B cell (primary cell): ENCODE results near the gene SUGCT. TPM values are rescaled to one million over a fixed set of nuclear protein-coding genes. Genes with fewer than 3 reads are reported as not detected.

Source experiments
- ATAC-seq: fragments of 200-7000 bp; cut with Tn5 transposase; one replicate; pipeline ENCODE4 v1.10.0; 2021; ENCODE audit warnings: low read depth, mild to moderate bottlenecking, moderate number of reproducible peaks, moderate library complexity
- CTCF ChIA-PET: fragments of 350-600 bp; sonication (Branson Sonifier 250); formaldehyde crosslinking; loops from one replicate; lab custom pipeline; 2021; ENCODE audit warnings: antibody characterized with exemption, inconsistent platforms; lab: Charles Lee
- POLR2A ChIA-PET: fragments of 350-600 bp; sonication (Branson Sonifier 250); formaldehyde crosslinking; loops from one replicate; lab custom pipeline; 2021; ENCODE audit warnings: antibody characterized with exemption; lab: Charles Lee
- DNase-seq: peaks from one replicate; pipeline ENCODE4 v3.0.0; 2013
- H2AFZ ChIP-seq: 2 replicates; pipeline ENCODE4 v1.6.1; 2012; ENCODE audit warnings: mild to moderate bottlenecking, low read depth, low read length; ENCODE audit not compliant: insufficient read depth, poor library complexity, severe bottlenecking
- H3K27ac ChIP-seq, 2 donors: 1 replicate in 1 of 2; 2 replicates in 1 of 2; pipeline ENCODE4 v1.5.1; 2012 to 2013; ENCODE audit warnings: low read length in 2 of 2, mild to moderate bottlenecking in 2 of 2, moderate library complexity in 1 of 2
- H3K27me3 ChIP-seq, 4 experiments: fragments of 200-600 bp in 1 of 4; sonication (generic) in 1 of 4; replicated peaks in 1 of 4; 1 replicate in 2 of 4; 2 replicates in 2 of 4; pipeline versions ENCODE4 v1.6.1 to v1.7.0; 2013 to 2016; ENCODE audit warnings: low read length in 3 of 4, mild to moderate bottlenecking in 2 of 4, mixed read lengths in 1 of 4, moderate library complexity in 1 of 4; ENCODE audit not compliant: insufficient read depth in 4 of 4, control insufficient read depth in 3 of 4; ENCODE audit errors: control extremely low read depth in 1 of 4
- H3K36me3 ChIP-seq, 2 experiments: replicated peaks in 1 of 2; 1 replicate in 1 of 2; 2 replicates in 1 of 2; pipeline versions ENCODE4 v1.6.1 to v1.7.1; 2013; ENCODE audit warnings: low read length in 1 of 2; ENCODE audit not compliant: insufficient read depth in 2 of 2, control insufficient read depth in 1 of 2; ENCODE audit errors: control extremely low read depth in 1 of 2, extremely low read depth in 1 of 2
- H3K4me1 ChIP-seq, 2 donors: fragments of 200-600 bp in 1 of 2; sonication (generic) in 1 of 2; 1 replicate in 1 of 2; 2 replicates in 1 of 2; pipeline versions ENCODE4 v1.5.1 to v1.6.1; 2013 to 2017; ENCODE audit warnings: low read length in 2 of 2; ENCODE audit not compliant: control insufficient read depth in 2 of 2, insufficient read depth in 2 of 2
- H3K4me2 ChIP-seq: replicated peaks from 2 replicates; pipeline ENCODE3; 2012; ENCODE audit warnings: mild to moderate bottlenecking, low read depth, low read length; ENCODE audit not compliant: poor library complexity, severe bottlenecking
- H3K4me3 ChIP-seq, 5 experiments: fragments of 200-600 bp in 1 of 5; sonication (generic) in 1 of 5; 1 replicate in 3 of 5; 2 replicates in 2 of 5; pipeline versions ENCODE4 v1.5.1 to v1.7.0; 2011 to 2016; ENCODE audit warnings: low read length in 4 of 5, mild to moderate bottlenecking in 4 of 5, low read depth in 2 of 5, control low read depth in 1 of 5, moderate library complexity in 1 of 5; ENCODE audit not compliant: insufficient read depth in 1 of 5; ENCODE audit errors: control extremely low read depth in 1 of 5, extremely low read depth in 1 of 5
- H3K79me2 ChIP-seq: fragments of 200-600 bp; sonication (generic); one replicate; pipeline ENCODE4 v1.6.0; 2016; ENCODE audit warnings: low read length; ENCODE audit not compliant: control insufficient read depth, insufficient read depth
- H3K9ac ChIP-seq: fragments of 200-600 bp; sonication (generic); 2 replicates; pipeline ENCODE4 v1.6.1; 2017; ENCODE audit warnings: mild to moderate bottlenecking, low read length, moderate library complexity
- H3K9me3 ChIP-seq, 3 donors: one replicate each; pipeline versions ENCODE4 v1.6.1 to v1.7.1; 2013; ENCODE audit warnings: low read length in 2 of 3; ENCODE audit not compliant: control insufficient read depth in 2 of 3, insufficient read depth in 1 of 3; ENCODE audit errors: control extremely low read depth in 1 of 3
- H4K20me1 ChIP-seq: 2 replicates; pipeline ENCODE4 v1.6.0; 2012; ENCODE audit warnings: mild to moderate bottlenecking, low read length; ENCODE audit not compliant: insufficient read depth, control insufficient read depth, poor library complexity, severe bottlenecking
- H3K27ac Mint-ChIP-seq: one replicate; pipeline ENCODE4 v1.8.0; 2021; ENCODE audit warnings: mixed read lengths
- H3K27me3 Mint-ChIP-seq: one replicate; pipeline ENCODE4 v1.8.0; 2021; ENCODE audit warnings: mixed read lengths
- H3K4me1 Mint-ChIP-seq: one replicate; pipeline ENCODE4 v1.8.0; 2021; ENCODE audit warnings: mixed read lengths
- H3K4me3 Mint-ChIP-seq: one replicate; pipeline ENCODE4 v1.8.0; 2021; ENCODE audit warnings: mixed read lengths
- H3K9me3 Mint-ChIP-seq: one replicate; pipeline ENCODE4 v1.8.0; 2022; ENCODE audit warnings: mixed read lengths; ENCODE audit not compliant: insufficient read depth
- EZH2 ChIP-seq: IDR thresholded peaks from 2 replicates; pipeline ENCODE4 v1.6.1; 2012; ENCODE audit warnings: borderline replicate concordance, low read depth, mild to moderate bottlenecking, moderate library complexity, low read length; ENCODE audit not compliant: insufficient read depth, poor library complexity, severe bottlenecking
- WGBS: methylation state at CpG from one replicate; pipeline ENCODE4 v1.1.5; 2013; ENCODE audit warnings: missing lambda C conversion rate; ENCODE audit not compliant: insufficient coverage; 5-methylcytosine and 5-hydroxymethylcytosine counted together
- intact Hi-C: fragments of 100-400 bp; cut with micrococcal nuclease; formaldehyde crosslinking; loops from one replicate; pipeline ENCODE4 v1.10.0; 2022
- polyA plus RNA-seq: library from polyadenylated mRNA; depleted of rRNA; stranded (reverse); fragments of >200 nt; gene quantifications from 2 replicates; pipeline ENCODE4 v1.2.3, GENCODE V29; 2012
- total RNA-seq, 2 donors: library from RNA; stranded (reverse); fragments of 120-200 nt in 1 of 2; gene quantifications; 1 replicate in 1 of 2; 2 replicates in 1 of 2; pipeline versions ENCODE4 v1.2.3 to v1.2.4, GENCODE V29; 2013 to 2022
- TF ChIP-seq, protein P1 (sequence below): fragments of 200-600 bp; IDR thresholded peaks from one replicate; pipeline ENCODE4 v1.8.0; 2022; ENCODE audit warnings: antibody characterized with exemption, mild to moderate bottlenecking

The SUGCT gene
- total and polyA plus RNA-seq, 2 donors (not counting 1 experiment from before 2014, with no cell fraction given), result 0.19 to 0.86 TPM

DNA sequence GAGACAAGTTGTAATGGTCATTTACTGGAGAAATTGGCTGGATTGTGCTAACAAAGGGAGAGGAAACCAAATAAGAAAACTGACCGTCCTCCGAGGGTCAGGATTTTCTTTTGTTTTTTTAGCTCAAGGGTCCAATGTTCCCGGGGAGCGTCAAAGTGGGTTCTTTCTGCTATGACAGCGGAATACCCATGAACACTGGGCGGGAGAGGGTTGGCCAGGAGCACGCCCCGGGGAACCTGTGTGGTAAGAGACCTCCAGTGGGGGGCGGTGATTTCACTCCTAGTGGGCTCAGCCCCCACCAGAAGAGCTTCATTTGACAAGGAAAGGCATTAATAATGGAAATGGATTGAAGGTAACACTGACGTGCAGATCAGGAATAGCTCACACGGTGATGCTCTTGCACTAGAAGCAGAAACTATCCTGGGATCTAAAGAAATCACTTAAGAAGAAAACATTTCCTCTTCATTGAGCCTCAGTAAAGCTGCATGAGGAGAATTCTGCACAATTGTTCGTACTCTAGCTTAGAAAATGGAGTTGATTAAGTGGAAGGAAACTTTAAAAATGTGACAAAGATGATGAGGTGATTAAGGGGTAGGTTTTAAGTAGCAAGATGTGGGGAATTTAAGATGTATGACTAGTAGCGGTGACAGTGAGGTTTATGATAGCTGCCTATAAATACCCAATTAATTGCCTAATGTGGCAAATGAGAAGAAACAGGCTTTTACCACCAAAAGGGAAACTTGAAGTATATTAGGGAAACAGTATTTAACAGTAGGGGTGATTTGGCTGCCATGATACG lies 627.2 kb downstream of the SUGCT start:
- Histone ChIP-seq H3K4me3 (no peak overlapping the region), H3K27me3 (no peaks in the 10 kb centered on the region), H3K36me3 (no peaks in the 10 kb centered on the region), H4K20me1 (no peaks in the 10 kb centered on the region), H3K4me1 (no peaks in the 10 kb centered on the region), H3K4me2 (no peak overlapping the region), H3K9me3 (no peaks in the 10 kb centered on the region), H2AFZ (no peak overlapping the region), H3K9ac (no peak overlapping the region), H3K79me2 (no peaks in the 10 kb centered on the region), H3K27ac (no peak overlapping the region)
- ChIA-PET POLR2A (no interaction called here), CTCF (no interaction called here)
- TF ChIP-seq, protein P1, sequence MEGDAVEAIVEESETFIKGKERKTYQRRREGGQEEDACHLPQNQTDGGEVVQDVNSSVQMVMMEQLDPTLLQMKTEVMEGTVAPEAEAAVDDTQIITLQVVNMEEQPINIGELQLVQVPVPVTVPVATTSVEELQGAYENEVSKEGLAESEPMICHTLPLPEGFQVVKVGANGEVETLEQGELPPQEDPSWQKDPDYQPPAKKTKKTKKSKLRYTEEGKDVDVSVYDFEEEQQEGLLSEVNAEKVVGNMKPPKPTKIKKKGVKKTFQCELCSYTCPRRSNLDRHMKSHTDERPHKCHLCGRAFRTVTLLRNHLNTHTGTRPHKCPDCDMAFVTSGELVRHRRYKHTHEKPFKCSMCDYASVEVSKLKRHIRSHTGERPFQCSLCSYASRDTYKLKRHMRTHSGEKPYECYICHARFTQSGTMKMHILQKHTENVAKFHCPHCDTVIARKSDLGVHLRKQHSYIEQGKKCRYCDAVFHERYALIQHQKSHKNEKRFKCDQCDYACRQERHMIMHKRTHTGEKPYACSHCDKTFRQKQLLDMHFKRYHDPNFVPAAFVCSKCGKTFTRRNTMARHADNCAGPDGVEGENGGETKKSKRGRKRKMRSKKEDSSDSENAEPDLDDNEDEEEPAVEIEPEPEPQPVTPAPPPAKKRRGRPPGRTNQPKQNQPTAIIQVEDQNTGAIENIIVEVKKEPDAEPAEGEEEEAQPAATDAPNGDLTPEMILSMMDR, result no peak
- no peak for TF ChIP-seq EZH2
- Mint-ChIP-seq H3K9me3 (no peaks in the 10 kb centered on the region), H3K27ac (no peak overlapping the region), H3K4me1 (peaks cover 1% of the 10 kb centered on the region), H3K27me3 (no peaks in the 10 kb centered on the region), H3K4me3 (no peak overlapping the region)
- intact Hi-C loops, result no loop called here
- WGBS, result 97% methylated on average over 8 of the region's 14 CpGs
- ATAC-seq (no peak), DNase-seq (no peak)
